WTC11 (cell line): ENCODE data around the gene PLLP.

Experiments
- E2F1 ChIP-seq: sonication (generic); formaldehyde crosslinking; IDR thresholded peaks from 2 replicates; pipeline ENCODE4 v1.8.0; 2022; ENCODE audit warnings: mild to moderate bottlenecking, missing genetic modification reagents
- NR3C1 ChIP-seq: sonication (generic); formaldehyde crosslinking; conservative IDR thresholded peaks from 2 replicates; pipeline ENCODE4 v1.8.1; 2023; ENCODE audit warnings: low read depth, mild to moderate bottlenecking, missing genetic modification reagents
- PRRX2 ChIP-seq: fragments of 250-450 bp; sonication (Bioruptor Pico); IDR thresholded peaks from 2 replicates; pipeline ENCODE4 v1.8.0; 2021; ENCODE audit warnings: mild to moderate bottlenecking
- RELA ChIP-seq: sonication (generic); formaldehyde crosslinking; IDR thresholded peaks from 2 replicates; pipeline ENCODE4 v1.8.1; 2022; ENCODE audit warnings: missing genetic modification reagents, mild to moderate bottlenecking, borderline replicate concordance
- USF2 ChIP-seq: sonication (generic); formaldehyde crosslinking; IDR thresholded peaks from 2 replicates; pipeline ENCODE4 v1.8.1; 2023; ENCODE audit warnings: mild to moderate bottlenecking, missing genetic modification reagents, moderate library complexity
- ZNF121 ChIP-seq: sonication (generic); formaldehyde crosslinking; IDR thresholded peaks from 2 replicates; pipeline ENCODE4 v1.8.0; 2023; ENCODE audit warnings: missing genetic modification reagents
- TF ChIP-seq, protein P1 (sequence below): fragments of 200-600 bp; IDR thresholded peaks from 2 replicates; pipeline ENCODE4 v1.8.0; 2022; ENCODE audit warnings: antibody characterized with exemption
- TF ChIP-seq, protein P2 (sequence below): sonication (generic); formaldehyde crosslinking; IDR thresholded peaks from 2 replicates; pipeline ENCODE4 v1.8.1; 2023; ENCODE audit warnings: mild to moderate bottlenecking, moderate library complexity, missing genetic modification reagents
- TF ChIP-seq, protein P3 (sequence below): sonication (generic); formaldehyde crosslinking; conservative IDR thresholded peaks from 2 replicates; pipeline ENCODE4 v1.8.1; 2023; ENCODE audit warnings: mild to moderate bottlenecking, low read depth, missing genetic modification reagents, moderate library complexity

- TF ChIP-seq, protein P1, sequence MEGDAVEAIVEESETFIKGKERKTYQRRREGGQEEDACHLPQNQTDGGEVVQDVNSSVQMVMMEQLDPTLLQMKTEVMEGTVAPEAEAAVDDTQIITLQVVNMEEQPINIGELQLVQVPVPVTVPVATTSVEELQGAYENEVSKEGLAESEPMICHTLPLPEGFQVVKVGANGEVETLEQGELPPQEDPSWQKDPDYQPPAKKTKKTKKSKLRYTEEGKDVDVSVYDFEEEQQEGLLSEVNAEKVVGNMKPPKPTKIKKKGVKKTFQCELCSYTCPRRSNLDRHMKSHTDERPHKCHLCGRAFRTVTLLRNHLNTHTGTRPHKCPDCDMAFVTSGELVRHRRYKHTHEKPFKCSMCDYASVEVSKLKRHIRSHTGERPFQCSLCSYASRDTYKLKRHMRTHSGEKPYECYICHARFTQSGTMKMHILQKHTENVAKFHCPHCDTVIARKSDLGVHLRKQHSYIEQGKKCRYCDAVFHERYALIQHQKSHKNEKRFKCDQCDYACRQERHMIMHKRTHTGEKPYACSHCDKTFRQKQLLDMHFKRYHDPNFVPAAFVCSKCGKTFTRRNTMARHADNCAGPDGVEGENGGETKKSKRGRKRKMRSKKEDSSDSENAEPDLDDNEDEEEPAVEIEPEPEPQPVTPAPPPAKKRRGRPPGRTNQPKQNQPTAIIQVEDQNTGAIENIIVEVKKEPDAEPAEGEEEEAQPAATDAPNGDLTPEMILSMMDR = no peak
- TF ChIP-seq RELA (CRISPR knock-in tag) (no peak), USF2 (no peak), ZNF121 (CRISPR knock-in tag) (no peak), NR3C1 (CRISPR knock-in tag) (no peak), PRRX2 (CRISPR knock-in tag) (no peak), E2F1 (CRISPR knock-in tag) (no peak)
- TF ChIP-seq, protein P2, sequence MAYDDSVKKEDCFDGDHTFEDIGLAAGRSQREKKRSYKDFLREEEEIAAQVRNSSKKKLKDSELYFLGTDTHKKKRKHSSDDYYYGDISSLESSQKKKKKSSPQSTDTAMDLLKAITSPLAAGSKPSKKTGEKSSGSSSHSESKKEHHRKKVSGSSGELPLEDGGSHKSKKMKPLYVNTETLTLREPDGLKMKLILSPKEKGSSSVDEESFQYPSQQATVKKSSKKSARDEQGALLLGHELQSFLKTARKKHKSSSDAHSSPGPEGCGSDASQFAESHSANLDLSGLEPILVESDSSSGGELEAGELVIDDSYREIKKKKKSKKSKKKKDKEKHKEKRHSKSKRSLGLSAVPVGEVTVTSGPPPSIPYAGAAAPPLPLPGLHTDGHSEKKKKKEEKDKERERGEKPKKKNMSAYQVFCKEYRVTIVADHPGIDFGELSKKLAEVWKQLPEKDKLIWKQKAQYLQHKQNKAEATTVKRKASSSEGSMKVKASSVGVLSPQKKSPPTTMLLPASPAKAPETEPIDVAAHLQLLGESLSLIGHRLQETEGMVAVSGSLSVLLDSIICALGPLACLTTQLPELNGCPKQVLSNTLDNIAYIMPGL (CRISPR knock-in tag) = no peak
- TF ChIP-seq, protein P3, sequence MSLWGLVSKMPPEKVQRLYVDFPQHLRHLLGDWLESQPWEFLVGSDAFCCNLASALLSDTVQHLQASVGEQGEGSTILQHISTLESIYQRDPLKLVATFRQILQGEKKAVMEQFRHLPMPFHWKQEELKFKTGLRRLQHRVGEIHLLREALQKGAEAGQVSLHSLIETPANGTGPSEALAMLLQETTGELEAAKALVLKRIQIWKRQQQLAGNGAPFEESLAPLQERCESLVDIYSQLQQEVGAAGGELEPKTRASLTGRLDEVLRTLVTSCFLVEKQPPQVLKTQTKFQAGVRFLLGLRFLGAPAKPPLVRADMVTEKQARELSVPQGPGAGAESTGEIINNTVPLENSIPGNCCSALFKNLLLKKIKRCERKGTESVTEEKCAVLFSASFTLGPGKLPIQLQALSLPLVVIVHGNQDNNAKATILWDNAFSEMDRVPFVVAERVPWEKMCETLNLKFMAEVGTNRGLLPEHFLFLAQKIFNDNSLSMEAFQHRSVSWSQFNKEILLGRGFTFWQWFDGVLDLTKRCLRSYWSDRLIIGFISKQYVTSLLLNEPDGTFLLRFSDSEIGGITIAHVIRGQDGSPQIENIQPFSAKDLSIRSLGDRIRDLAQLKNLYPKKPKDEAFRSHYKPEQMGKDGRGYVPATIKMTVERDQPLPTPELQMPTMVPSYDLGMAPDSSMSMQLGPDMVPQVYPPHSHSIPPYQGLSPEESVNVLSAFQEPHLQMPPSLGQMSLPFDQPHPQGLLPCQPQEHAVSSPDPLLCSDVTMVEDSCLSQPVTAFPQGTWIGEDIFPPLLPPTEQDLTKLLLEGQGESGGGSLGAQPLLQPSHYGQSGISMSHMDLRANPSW (CRISPR knock-in tag) = no peak
These were observed 23.6 kb upstream of the PLLP start for GRCh38 chr16:57308041-57308440.
